ENCODE results near the gene U2AF1L4. TPM values are rescaled to one million over a fixed set of nuclear protein-coding genes. Genes with fewer than 3 reads are reported as not detected.
A peak's percentile ranks its signal among the peaks of the same experiment; 100 is the strongest.
"Not testable (repeated sequence)": the region's sequence is repeated elsewhere in the genome, so short reads cannot be mapped to it uniquely, and the experiment has no call there.

U2AF1L4 gene
- total RNA-seq, 2 donors from 2014 or later: 33.8 to 69.0 TPM

- Mint-ChIP-seq H3K9me3 (no peaks in the 10 kb centered on the region), H3K36me3 (peaks cover 5 to 52% of the 10 kb centered on the region in 2 donors), H3K27ac (peak overlapping the region; percentile 81 to 87)
- DNase-seq (ENCODE audit: low spot score in 2 of 2) (no peak), ATAC-seq (no peak)
Measured at GRCh38 chr19:35725216-35725861, 19.9 kb downstream of the U2AF1L4 start.

- H3K9me3 Mint-ChIP-seq: no peaks in the 10 kb centered on the region
- ATAC-seq (no peak), DNase-seq (ENCODE audit: low spot score in 2 of 2) (no peak)
- peak overlapping the region in 1 of 2 donors; percentile 81 for H3K27ac Mint-ChIP-seq
- H3K36me3 Mint-ChIP-seq: peaks cover 0 to 49% of the 10 kb centered on the region in 2 donors
Measured at GRCh38 chr19:35724560-35724959, 20.7 kb downstream of the U2AF1L4 start.

- H3K9me3 Mint-ChIP-seq; ATAC-seq; DNase-seq (ENCODE audit: low spot score in 2 of 2): not testable (repeated sequence)
- peaks cover 0 to 50% of the 10 kb centered on the region in 2 donors for H3K36me3 Mint-ChIP-seq
- peak overlapping the region in 1 of 2 donors; percentile 81 for H3K27ac Mint-ChIP-seq
Measured at GRCh38 chr19:35724132-35724531, 21.1 kb downstream of the U2AF1L4 start.

GRCh38 chr19:35723671-35724070, 21.5 kb downstream of the U2AF1L4 start:
- DNase-seq (ENCODE audit: low spot score in 2 of 2) (no peak), ATAC-seq (no peak)
- H3K36me3 Mint-ChIP-seq: peaks cover 0 to 51% of the 10 kb centered on the region in 2 donors
- H3K27ac Mint-ChIP-seq: peak overlapping the region; percentile 52 to 81
- no peaks in the 10 kb centered on the region for H3K9me3 Mint-ChIP-seq

- H3K9me3 Mint-ChIP-seq: no peaks in the 10 kb centered on the region
- peaks cover 0 to 51% of the 10 kb centered on the region in 2 donors for H3K36me3 Mint-ChIP-seq
- peak overlapping the region; percentile 82 to 89 for H3K27ac Mint-ChIP-seq
- ATAC-seq (no peak), DNase-seq (ENCODE audit: low spot score in 2 of 2) (no peak)
Measured at GRCh38 chr19:35722897-35723296, 22.3 kb downstream of the U2AF1L4 start.

- peaks cover 0 to 51% of the 10 kb centered on the region in 2 donors for H3K36me3 Mint-ChIP-seq
- ATAC-seq (no peak), DNase-seq (ENCODE audit: low spot score in 2 of 2) (no peak)
- H3K27ac Mint-ChIP-seq: peak overlapping the region; percentile 82 to 89
- no peaks in the 10 kb centered on the region for H3K9me3 Mint-ChIP-seq
Measured at GRCh38 chr19:35722461-35722860, 22.8 kb downstream of the U2AF1L4 start.

GRCh38 chr19:35721374-35721773, 23.8 kb downstream of the U2AF1L4 start:
- Mint-ChIP-seq H3K9me3 (no peaks in the 10 kb centered on the region), H3K27ac (peak overlapping the region; percentile 74 to 89), H3K36me3 (peaks cover 5 to 48% of the 10 kb centered on the region in 2 donors)
- DNase-seq (ENCODE audit: low spot score in 2 of 2) (no peak), ATAC-seq (no peak)

- no peak for ATAC-seq
- no peak for DNase-seq (ENCODE audit: low spot score in 2 of 2)
- peak overlapping the region; percentile 68 to 89 for H3K27ac Mint-ChIP-seq
- H3K36me3 Mint-ChIP-seq: peaks cover 12 to 50% of the 10 kb centered on the region in 2 donors
- no peaks in the 10 kb centered on the region for H3K9me3 Mint-ChIP-seq
Measured at GRCh38 chr19:35720648-35721047, 24.6 kb downstream of the U2AF1L4 start.

GRCh38 chr19:35720163-35720524, 25.1 kb downstream of the U2AF1L4 start:
- Mint-ChIP-seq H3K27ac (peak overlapping the region; percentile 89 to 96), H3K9me3 (no peaks in the 10 kb centered on the region), H3K36me3 (peaks cover 18 to 48% of the 10 kb centered on the region in 2 donors)
- ATAC-seq (no peak), DNase-seq (ENCODE audit: low spot score in 2 of 2) (no peak)

GRCh38 chr19:35719402-35720162, 25.6 kb downstream of the U2AF1L4 start:
- Mint-ChIP-seq H3K27ac (peak overlapping the region; percentile 79 to 89), H3K36me3 (peaks cover 23 to 52% of the 10 kb centered on the region in 2 donors), H3K9me3 (no peaks in the 10 kb centered on the region)
- ATAC-seq: no peak
- no peak for DNase-seq (ENCODE audit: low spot score in 2 of 2)

- ATAC-seq (peak in 1 of 2 donors; percentile 3), DNase-seq (ENCODE audit: low spot score in 2 of 2) (peak; percentile 52 to 67)
- H3K9me3 Mint-ChIP-seq: no peaks in the 10 kb centered on the region
- peaks cover 34 to 53% of the 10 kb centered on the region in 2 donors for H3K36me3 Mint-ChIP-seq
- peak overlapping the region; percentile 89 to 96 for H3K27ac Mint-ChIP-seq
Measured at GRCh38 chr19:35718345-35719041, 26.7 kb downstream of the U2AF1L4 start.

- peaks cover 39 to 48% of the 10 kb centered on the region in 2 donors for H3K36me3 Mint-ChIP-seq
- ATAC-seq: peak in 1 of 2 donors; percentile 11
- H3K27ac Mint-ChIP-seq: peak within 1 kb of the TSS; percentile 93 to 97
- H3K9me3 Mint-ChIP-seq: no peaks in the 10 kb centered on the region
- peak; percentile 90 to 95 for DNase-seq (ENCODE audit: low spot score in 2 of 2)
Measured at GRCh38 chr19:35717665-35718344, 27.4 kb downstream of the U2AF1L4 start, which contains the start of gene KMT2B. KMT2B (plus strand) TSS chr19:35718003; CDS start chr19:35718019, 16 bp downstream.

GRCh38 chr19:35716801-35717664, 28.2 kb downstream of the U2AF1L4 start:
- Mint-ChIP-seq H3K9me3 (no peaks in the 10 kb centered on the region), H3K36me3 (peaks cover 39 to 40% of the 10 kb centered on the region in 2 donors), H3K27ac (peak overlapping the region; percentile 93 to 97)
- peak; percentile 39 to 74 for ATAC-seq
- peak; percentile 78 to 84 for DNase-seq (ENCODE audit: low spot score in 2 of 2)

- H3K9me3 Mint-ChIP-seq: peaks cover 0 to 4% of the 10 kb centered on the region in 2 donors
- peak overlapping the region; percentile 93 to 97 for H3K27ac Mint-ChIP-seq
- ATAC-seq (no peak), DNase-seq (ENCODE audit: low spot score in 2 of 2) (no peak)
- peaks cover 39% of the 10 kb centered on the region in 2 donors for H3K36me3 Mint-ChIP-seq
Measured at GRCh38 chr19:35715981-35716800, 29.0 kb downstream of the U2AF1L4 start.

GRCh38 chr19:35715355-35715809, 29.8 kb downstream of the U2AF1L4 start:
- H3K9me3 Mint-ChIP-seq: peaks cover 0 to 4% of the 10 kb centered on the region in 2 donors
- DNase-seq (ENCODE audit: low spot score in 2 of 2) (no peak), ATAC-seq (no peak)
- peak overlapping the region; percentile 93 to 97 for H3K27ac Mint-ChIP-seq
- H3K36me3 Mint-ChIP-seq: peaks cover 39% of the 10 kb centered on the region in 2 donors
